GM23338 (cell line): Measurements from ENCODE around the gene HNRNPA2B1. TPM values are rescaled to one million over a fixed set of nuclear protein-coding genes. Genes with fewer than 3 reads are reported as not detected.
A peak's percentile ranks its signal among the peaks of the same experiment; 100 is the strongest.

ENCODE experiments used
- ATAC-seq: fragments of 200-7000 bp; cut with Tn5 transposase; 3 replicates; pipeline ENCODE4 v1.9.1; 2020
- DNase-seq: peaks from one replicate; pipeline ENCODE4 v3.0.0-alpha.2; 2015; ENCODE audit warnings: low spot score
- H2AFZ ChIP-seq: fragments of 200-600 bp; sonication (generic); 2 replicates; pipeline ENCODE4 v1.8.0; 2016; ENCODE audit warnings: antibody characterized with exemption, mild to moderate bottlenecking, moderate library complexity
- H3F3A ChIP-seq: fragments of 200-600 bp; sonication (generic); replicated peaks from 2 replicates; pipeline ENCODE4 v1.8.0; 2017; ENCODE audit warnings: antibody characterized with exemption, mixed run types, low read depth
- H3K27ac ChIP-seq: fragments of 200-600 bp; sonication (generic); 2 replicates; pipeline ENCODE4 v1.6.1; 2016; ENCODE audit warnings: low read depth
- H3K27me3 ChIP-seq: fragments of 200-600 bp; sonication (generic); 2 replicates; pipeline ENCODE4 v1.8.0; 2016; ENCODE audit warnings: mild to moderate bottlenecking, mixed run types, moderate library complexity; ENCODE audit not compliant: insufficient read depth
- H3K36me3 ChIP-seq: fragments of 200-600 bp; sonication (generic); 2 replicates; pipeline ENCODE4 v1.8.0; 2016; ENCODE audit warnings: mild to moderate bottlenecking; ENCODE audit not compliant: insufficient read depth
- H3K4me1 ChIP-seq: fragments of 200-600 bp; sonication (generic); 2 replicates; pipeline ENCODE4 v1.8.0; 2016; ENCODE audit warnings: mild to moderate bottlenecking, moderate library complexity; ENCODE audit not compliant: insufficient read depth
- H3K4me2 ChIP-seq: fragments of 200-600 bp; sonication (generic); 2 replicates; pipeline ENCODE4 v1.7.1; 2017; ENCODE audit warnings: mixed run types
- H3K4me3 ChIP-seq: fragments of 200-600 bp; sonication (generic); 2 replicates; pipeline ENCODE4 v1.6.1; 2016; ENCODE audit warnings: mixed run types
- H3K79me2 ChIP-seq: fragments of 200-600 bp; sonication (generic); replicated peaks from 2 replicates; pipeline ENCODE4 v1.8.0; 2017; ENCODE audit warnings: mild to moderate bottlenecking; ENCODE audit not compliant: insufficient read depth
- H3K9me2 ChIP-seq: fragments of 200-600 bp; sonication (generic); 2 replicates; pipeline ENCODE4 v1.8.0; 2017; ENCODE audit not compliant: insufficient read depth
- H4K20me1 ChIP-seq: fragments of 200-600 bp; sonication (generic); replicated peaks from 2 replicates; pipeline ENCODE4 v1.8.0; 2017; ENCODE audit warnings: mild to moderate bottlenecking; ENCODE audit not compliant: insufficient read depth
- H3K27ac Mint-ChIP-seq: 2 replicates; pipeline ENCODE4 v1.8.0; 2020; ENCODE audit warnings: inconsistent platforms, mild to moderate bottlenecking, moderate library complexity, mixed read lengths
- H3K27me3 Mint-ChIP-seq: 3 replicates; pipeline ENCODE4 v1.8.0; 2022; ENCODE audit warnings: low read depth, mild to moderate bottlenecking, moderate library complexity, mixed read lengths, inconsistent platforms; ENCODE audit not compliant: insufficient read depth, poor library complexity
- H3K36me3 Mint-ChIP-seq: 3 replicates; pipeline ENCODE4 v1.8.0; 2021; ENCODE audit warnings: low read depth, mild to moderate bottlenecking, inconsistent platforms, moderate library complexity, mixed read lengths
- H3K4me1 Mint-ChIP-seq: 3 replicates; pipeline ENCODE4 v1.8.0; 2020; ENCODE audit warnings: mild to moderate bottlenecking, inconsistent platforms, mixed read lengths
- H3K4me3 Mint-ChIP-seq: 3 replicates; pipeline ENCODE4 v1.8.0; 2021; ENCODE audit warnings: moderate library complexity, mild to moderate bottlenecking, inconsistent platforms, mixed read lengths
- H3K9me3 Mint-ChIP-seq: 3 replicates; pipeline ENCODE4 v1.8.0; 2020; ENCODE audit warnings: moderate library complexity, mild to moderate bottlenecking, inconsistent platforms, mixed read lengths
- CTCF ChIP-seq, 2 experiments: fragments of 200-600 bp in 1 of 2; sonication (generic) in 1 of 2; conservative IDR thresholded peaks; 2 replicates each; pipeline versions ENCODE4 v1.5.1 to v1.6.1; 2016 to 2017; ENCODE audit warnings: antibody characterized with exemption in 2 of 2, low read depth in 2 of 2, mild to moderate bottlenecking in 2 of 2, moderate library complexity in 1 of 2
- EZH2 ChIP-seq: fragments of 200-600 bp; sonication (generic); IDR thresholded peaks from one replicate; pipeline ENCODE4 v1.8.0; 2017; ENCODE audit warnings: antibody characterized with exemption, mild to moderate bottlenecking, low read depth; ENCODE audit not compliant: unreplicated experiment
- NANOG ChIP-seq: IDR thresholded peaks from 2 replicates; pipeline ENCODE4 v1.6.1; 2016; ENCODE audit warnings: antibody characterized with exemption, borderline replicate concordance
- REST ChIP-seq: IDR thresholded peaks from one replicate; pipeline ENCODE4 v1.6.1; 2018; ENCODE audit warnings: antibody characterized with exemption; ENCODE audit not compliant: unreplicated experiment
- STAT1 ChIP-seq: IDR thresholded peaks from one replicate; pipeline ENCODE4 v1.6.1; 2016; ENCODE audit warnings: antibody characterized with exemption; ENCODE audit not compliant: unreplicated experiment
- ZNF114 ChIP-seq: fragments of 250-450 bp; sonication (Bioruptor Pico); IDR thresholded peaks from 2 replicates; pipeline ENCODE4 v1.5.0; 2020; ENCODE audit warnings: mild to moderate bottlenecking, moderate library complexity
- ZNF331 ChIP-seq: fragments of 250-450 bp; sonication (Bioruptor Pico); IDR thresholded peaks from 2 replicates; pipeline ENCODE4 v1.5.0; 2020; ENCODE audit warnings: low read depth, mild to moderate bottlenecking, moderate library complexity
- polyA plus RNA-seq: library from polyadenylated mRNA; unstranded; fragments of >200 nt; fragmentation: Nextera tagmentation; extraction: Ambion mirVana; gene quantifications from 2 replicates; pipeline ENCODE4 v1.2.1, GENCODE V29; 2016
- total RNA-seq: library from RNA; depleted of rRNA; stranded (reverse); fragments of >200 nt; shearing (Covaris generic); gene quantifications from 2 replicates; pipeline ENCODE4 v1.2.3, GENCODE V29; 2014
- TF ChIP-seq, protein P1 (sequence below): IDR thresholded peaks from 2 replicates; pipeline ENCODE4 v1.6.1; 2016; ENCODE audit warnings: antibody characterized with exemption

HNRNPA2B1 gene
- total and polyA plus RNA-seq, 2 experiments from 2014 or later: 602 to 1,577 TPM

GRCh38 chr7:26198133-26198780 lies 2.3 kb downstream of the HNRNPA2B1 start:
- H3K9me3 Mint-ChIP-seq: peaks cover 18% of the 10 kb centered on the region
- H3K4me3 Mint-ChIP-seq: peak overlapping the region; percentile 100
- no peak for TF ChIP-seq ZNF331 (CRISPR knock-in tag)
- TF ChIP-seq NANOG: no peak
- TF ChIP-seq STAT1: no peak
- TF ChIP-seq EZH2: no peak
- TF ChIP-seq ZNF114 (CRISPR knock-in tag): no peak
- TF ChIP-seq REST: no peak
- TF ChIP-seq CTCF (conservative IDR thresholded peaks at IDR 0.05; ENCODE audit: low read depth in 2 of 2): peak in 1 of 2 experiments; percentile 91; a peak in 3 of 4 replicates
- TF ChIP-seq, protein P1, sequence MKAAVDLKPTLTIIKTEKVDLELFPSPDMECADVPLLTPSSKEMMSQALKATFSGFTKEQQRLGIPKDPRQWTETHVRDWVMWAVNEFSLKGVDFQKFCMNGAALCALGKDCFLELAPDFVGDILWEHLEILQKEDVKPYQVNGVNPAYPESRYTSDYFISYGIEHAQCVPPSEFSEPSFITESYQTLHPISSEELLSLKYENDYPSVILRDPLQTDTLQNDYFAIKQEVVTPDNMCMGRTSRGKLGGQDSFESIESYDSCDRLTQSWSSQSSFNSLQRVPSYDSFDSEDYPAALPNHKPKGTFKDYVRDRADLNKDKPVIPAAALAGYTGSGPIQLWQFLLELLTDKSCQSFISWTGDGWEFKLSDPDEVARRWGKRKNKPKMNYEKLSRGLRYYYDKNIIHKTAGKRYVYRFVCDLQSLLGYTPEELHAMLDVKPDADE: no peak
- peaks cover 58% of the 10 kb centered on the region for H3K27me3 Mint-ChIP-seq
- H3F3A ChIP-seq: peaks cover 28% of the 10 kb centered on the region
- peaks cover 58% of the 10 kb centered on the region for H3K36me3 ChIP-seq
- ATAC-seq (no peak), DNase-seq (peak; percentile 49)
- H3K4me1 Mint-ChIP-seq: peaks cover 38% of the 10 kb centered on the region
- no peaks in the 10 kb centered on the region for H3K9me2 ChIP-seq
- peaks cover 90% of the 10 kb centered on the region for H3K36me3 Mint-ChIP-seq
- peaks cover 18% of the 10 kb centered on the region for H3K4me1 ChIP-seq
- peaks cover 85% of the 10 kb centered on the region for H3K79me2 ChIP-seq
- no peak overlapping the region for H3K27ac ChIP-seq
- no peaks in the 10 kb centered on the region for H3K27me3 ChIP-seq
- no peak overlapping the region for H2AFZ ChIP-seq
- H3K4me3 ChIP-seq: peak overlapping the region; percentile 71
- peak overlapping the region; percentile 100 for H3K27ac Mint-ChIP-seq
- peaks cover 57% of the 10 kb centered on the region for H4K20me1 ChIP-seq
- peak overlapping the region; percentile 81 for H3K4me2 ChIP-seq
